Measurements from ENCODE around the gene CNR1.
"Not testable (repeated sequence)": the region's sequence is repeated elsewhere in the genome, so short reads cannot be mapped to it uniquely, and the experiment has no call there.

The CNR1 gene

DNA sequence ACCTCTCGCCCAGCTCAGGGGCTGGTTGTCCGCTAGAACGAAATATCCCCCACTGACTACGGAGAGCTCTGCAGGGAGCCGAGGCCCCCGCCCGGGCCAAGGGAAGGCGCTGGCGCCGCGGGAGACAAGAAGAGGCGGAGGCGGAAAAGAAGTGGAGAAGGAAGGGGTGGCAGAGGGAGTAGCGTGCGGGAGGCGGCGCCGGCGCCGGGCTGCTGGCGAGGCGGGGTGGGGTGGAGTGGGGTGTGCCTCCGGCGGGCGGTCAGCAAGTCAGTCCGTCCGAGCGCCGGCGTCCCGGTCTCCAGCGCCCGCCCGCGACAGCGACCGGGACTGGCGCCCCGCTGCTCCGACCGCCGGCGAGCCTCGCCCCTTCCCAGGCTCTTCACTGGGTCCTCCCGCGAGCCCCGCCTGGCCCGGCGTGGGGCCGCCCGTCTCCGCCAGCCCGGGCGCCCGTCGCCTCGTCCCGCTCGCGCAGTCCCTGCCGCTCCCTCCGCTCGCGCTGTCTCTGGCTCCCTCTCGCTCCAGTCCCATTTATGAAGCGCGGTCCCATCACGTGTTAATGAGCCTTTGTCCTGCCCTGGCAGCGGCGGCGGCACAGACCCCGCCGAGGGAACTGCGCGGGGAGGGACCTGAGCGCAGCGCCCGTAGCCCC is at the start of gene CNR1:
CNR1 (minus strand) TSS at position 504 of the 649 bp plus-strand sequence. CDS start 21,073 bp downstream, outside the sequence.
- no peak for DNase-seq (ENCODE audit: low read depth in 2 of 2, low spot score in 1 of 2)

DNA sequence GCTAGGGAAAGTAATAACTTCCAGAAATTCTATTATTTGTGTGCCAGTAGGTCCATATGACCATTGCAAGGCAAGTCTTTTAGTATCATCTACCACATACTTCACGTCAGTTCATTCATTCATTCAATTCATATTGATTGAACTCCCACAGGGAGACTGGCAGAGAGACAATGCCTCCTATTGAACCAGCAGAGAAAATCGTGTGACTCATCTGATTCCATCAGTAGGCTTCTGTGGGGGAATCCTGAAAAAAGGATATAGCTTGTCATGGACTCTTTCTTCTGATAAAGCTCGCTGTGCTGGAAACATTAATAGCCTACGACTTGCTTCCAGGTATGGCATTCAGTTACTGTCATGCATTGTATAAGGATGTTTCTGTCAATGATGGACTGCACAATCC is 45.3 kb upstream of the CNR1 start:
- no peak for DNase-seq (ENCODE audit: low read depth in 2 of 2, low spot score in 1 of 2)

DNA sequence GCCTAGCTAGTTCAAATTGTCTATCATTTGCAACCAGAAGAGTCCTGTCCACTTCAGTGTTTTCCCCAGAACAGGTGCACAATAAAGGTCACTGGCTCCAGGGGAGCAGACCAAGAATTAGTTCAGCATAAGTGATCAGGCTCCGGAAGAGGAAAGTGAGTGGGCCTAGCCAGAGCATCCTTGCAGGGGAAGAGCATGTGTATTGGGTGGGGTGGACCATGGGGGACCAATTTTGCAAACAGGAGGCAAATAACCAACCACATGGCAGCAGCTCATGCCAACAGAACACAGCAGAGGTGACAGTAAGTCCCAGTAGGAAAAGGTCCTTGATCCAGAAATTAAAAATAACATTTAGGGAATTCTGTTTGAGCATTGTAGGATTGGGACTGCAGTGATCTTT is 43.2 kb upstream of the CNR1 start:
- no peak for DNase-seq (ENCODE audit: low read depth in 2 of 2, low spot score in 1 of 2)

DNA sequence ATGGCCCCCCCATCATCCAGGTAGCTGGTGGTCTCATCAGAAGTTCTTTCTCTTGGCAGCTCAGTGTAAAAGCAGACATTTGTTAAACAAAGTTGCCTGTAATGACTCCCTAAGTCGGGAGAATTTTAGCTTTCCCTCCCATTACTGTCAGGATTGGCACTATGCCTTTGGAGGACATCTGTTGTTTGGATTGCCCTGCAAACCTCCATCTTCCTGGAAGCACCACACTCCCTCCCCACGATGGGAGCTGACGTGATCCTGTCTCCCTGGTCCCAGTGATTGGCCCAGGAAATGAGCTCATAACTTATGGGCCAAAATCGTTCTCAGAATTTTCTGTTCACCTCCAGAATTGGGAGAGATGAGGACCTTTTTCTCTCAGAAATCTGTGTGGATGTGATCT is 42.6 kb upstream of the CNR1 start:
- DNase-seq (ENCODE audit: low read depth in 2 of 2, low spot score in 1 of 2), result no peak

DNA sequence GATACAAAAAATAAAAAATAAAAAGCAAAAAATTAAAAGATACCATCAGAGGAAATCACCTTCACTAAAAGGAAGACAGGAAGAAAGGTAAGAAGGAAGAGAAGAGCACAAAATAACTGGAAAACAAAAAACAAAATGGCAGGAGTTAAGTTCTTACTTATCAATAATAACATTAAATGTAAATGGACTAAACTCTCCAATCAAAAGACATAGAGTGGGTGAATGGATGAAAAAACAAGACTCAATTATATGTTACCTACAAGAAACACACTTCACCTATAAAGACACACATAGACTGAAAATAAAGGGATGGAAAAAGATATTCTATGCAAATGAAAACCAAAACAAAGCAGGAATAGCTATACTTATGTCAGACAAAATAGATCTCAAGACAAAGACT is 35.6 kb upstream of the CNR1 start:
- DNase-seq (ENCODE audit: low read depth in 2 of 2, low spot score in 1 of 2), result not testable (repeated sequence)

DNA sequence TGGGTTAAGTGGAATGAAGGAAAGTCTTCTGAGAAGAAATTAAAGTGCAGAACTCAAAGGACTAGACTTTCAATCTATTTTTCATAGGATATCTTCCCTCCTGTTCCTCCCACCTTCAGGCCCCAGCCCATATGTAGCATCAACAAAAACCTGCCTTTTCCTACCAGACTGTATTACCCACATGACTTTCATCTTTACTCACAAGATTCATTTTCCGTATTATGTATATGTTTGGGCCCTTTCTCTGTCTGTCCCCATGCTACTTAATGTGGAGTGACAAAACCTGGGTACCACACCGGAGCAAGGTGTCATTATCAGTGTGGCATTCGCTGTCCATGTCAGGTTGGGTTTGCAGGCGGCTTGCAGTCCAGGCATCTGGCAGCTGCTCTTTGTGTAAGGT is 18.8 kb upstream of the CNR1 start:
- no peak for DNase-seq (ENCODE audit: low read depth in 2 of 2, low spot score in 1 of 2)

DNA sequence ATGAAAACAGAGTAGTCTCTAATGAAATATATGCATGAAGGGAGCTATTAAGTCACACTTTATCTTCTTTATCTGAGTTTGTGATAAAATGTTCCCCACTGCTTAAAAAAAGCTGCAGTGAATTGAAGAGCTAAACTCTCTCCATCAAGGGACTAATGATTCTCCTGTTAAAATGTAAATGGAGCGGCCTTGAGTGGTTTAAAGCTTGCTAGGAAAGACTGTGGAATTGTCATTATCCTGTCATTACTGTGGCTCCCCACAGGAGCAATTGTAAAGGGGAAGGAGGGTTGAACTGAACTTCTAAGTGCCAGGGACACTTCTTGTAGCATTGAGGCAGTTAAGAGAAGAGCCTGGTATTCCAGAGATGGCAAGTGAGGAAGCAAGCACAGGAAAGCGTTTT is 17.3 kb upstream of the CNR1 start:
- DNase-seq (ENCODE audit: low read depth in 2 of 2, low spot score in 1 of 2), result no peak

DNA sequence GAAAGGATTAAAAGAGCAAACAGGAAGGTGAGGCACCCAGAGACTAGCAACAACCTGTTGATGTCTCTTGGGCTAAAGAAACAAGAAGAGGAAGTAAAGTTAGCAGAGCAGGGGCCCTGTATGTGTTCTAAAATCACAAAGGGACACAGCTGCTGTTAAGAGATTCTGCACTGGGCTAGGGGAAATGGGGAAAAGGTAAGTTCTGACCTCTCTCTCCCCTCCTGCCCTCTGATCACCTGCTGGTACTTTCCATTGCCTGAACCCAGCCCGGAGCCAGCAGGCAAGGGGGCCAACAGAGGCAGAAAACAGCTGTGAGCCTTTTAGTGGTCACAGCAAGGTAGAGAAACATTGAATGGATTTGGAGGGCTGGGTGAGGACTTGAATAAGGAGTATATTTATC is 13.5 kb upstream of the CNR1 start:
- DNase-seq (ENCODE audit: low read depth in 2 of 2, low spot score in 1 of 2), result no peak

DNA sequence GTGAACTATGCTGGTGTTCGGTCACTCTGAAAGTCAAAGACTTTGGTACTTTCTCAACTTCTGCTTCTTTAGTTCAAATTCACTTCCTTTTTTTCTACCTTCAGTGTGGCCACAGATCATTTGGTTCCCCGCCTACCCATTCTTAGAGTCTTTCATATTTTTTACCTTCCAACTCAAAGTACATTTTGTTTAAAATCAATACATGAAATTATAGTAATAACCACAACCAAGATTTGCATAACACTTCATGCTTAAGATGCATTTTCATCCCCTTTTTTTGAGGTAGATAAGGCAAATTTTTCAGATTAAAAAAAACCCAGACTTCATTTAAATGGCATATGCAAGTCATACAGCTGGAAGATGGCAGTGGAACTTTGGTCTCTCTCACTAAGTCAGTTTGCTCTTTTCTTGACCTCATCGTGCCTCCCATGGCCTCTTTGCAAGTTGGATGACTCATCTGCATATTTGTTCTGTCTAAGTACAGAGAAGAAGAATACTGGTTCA is 11.9 kb upstream of the CNR1 start:
- DNase-seq (ENCODE audit: low read depth in 2 of 2, low spot score in 1 of 2), result no peak

DNA sequence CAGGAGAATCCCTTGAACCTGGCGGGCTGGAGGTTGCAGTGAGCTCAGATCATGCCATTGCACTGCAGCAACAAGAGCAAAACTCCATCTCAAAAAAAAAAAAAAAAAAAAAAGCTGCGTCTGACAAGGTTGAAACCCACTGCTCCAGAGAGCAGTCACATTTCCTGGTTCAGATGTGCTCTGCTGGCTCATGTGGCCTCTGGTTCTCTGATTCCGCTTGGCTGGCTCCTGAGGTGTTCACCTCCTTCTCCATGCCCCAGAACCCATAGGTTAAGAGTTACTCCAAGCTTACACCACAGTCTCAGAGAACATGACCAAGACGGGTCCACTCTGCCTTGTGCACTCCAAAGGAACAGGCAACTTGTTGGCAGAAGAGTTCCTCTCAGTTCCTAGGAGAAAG is 8.8 kb upstream of the CNR1 start:
- no peak for DNase-seq (ENCODE audit: low read depth in 2 of 2, low spot score in 1 of 2)

DNA sequence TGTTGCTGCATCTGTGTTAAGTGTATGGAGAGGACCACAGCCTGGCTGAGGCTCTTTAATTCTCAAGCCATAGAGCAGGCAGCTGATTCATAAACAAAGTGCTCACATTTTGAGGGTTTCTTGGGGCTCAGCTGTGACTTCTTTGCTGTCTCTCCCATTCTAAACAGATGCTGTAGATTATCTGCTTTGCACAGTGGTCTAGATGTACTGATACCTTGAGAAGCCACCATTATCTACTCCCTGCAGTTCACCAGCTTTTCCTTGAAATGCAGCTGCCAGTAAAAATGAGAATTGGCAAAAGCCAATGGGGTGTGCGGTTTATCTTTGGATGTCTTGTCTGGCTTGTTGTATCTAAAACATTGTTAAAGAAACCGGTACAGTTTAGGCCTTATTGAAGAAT is 5.2 kb upstream of the CNR1 start:
- no peak for DNase-seq (ENCODE audit: low read depth in 2 of 2, low spot score in 1 of 2)

DNA sequence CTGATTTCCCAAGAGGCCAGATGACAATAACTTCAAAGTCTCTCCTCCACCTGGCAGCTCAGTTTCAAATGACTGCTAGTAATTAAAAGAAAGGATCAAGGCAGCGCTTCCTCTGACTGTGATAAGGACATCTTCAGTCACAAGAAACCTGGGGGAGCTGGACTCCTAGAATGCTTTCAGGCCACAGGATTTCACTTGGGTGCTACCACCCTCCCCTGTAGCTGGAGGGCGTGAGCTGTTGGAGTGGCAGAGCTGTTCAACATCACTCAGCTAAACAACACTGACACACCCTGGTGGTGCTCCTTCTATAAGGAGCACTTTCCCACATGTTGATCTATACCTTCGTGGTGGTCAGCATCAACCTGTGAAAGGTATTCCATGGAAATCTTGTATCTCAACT is 2.2 kb upstream of the CNR1 start:
- DNase-seq (ENCODE audit: low read depth in 2 of 2, low spot score in 1 of 2), result no peak

DNA sequence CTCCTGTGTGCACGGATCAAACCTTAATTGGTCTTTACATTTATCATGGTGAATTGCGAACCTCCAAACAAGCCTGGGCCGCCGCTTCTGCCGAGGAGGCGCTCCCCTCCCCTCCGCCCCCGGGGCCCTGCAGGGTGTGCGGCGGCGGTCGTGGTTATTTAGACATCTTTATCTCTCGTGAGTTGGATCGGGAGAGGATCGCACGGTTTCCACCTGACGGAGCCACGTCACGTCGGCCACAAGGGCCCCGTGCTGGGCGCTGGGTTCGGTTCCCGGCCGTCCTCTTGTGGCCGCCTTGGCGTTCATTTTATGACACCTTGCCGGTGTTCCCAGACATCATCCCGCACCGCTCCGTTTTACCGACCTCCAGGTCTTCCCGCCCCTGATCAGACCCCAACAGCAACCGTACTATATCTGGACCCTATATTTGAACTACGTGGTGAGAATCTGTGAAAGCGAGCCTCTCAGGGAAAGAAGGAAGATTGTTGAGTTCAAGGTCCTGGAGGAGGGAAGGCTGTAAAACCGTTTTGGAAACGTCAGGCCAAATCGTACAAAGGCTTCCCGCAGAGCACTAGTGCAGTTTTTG is 1.3 kb upstream of the CNR1 start:
- no peak for DNase-seq (ENCODE audit: low read depth in 2 of 2, low spot score in 1 of 2)

DNA sequence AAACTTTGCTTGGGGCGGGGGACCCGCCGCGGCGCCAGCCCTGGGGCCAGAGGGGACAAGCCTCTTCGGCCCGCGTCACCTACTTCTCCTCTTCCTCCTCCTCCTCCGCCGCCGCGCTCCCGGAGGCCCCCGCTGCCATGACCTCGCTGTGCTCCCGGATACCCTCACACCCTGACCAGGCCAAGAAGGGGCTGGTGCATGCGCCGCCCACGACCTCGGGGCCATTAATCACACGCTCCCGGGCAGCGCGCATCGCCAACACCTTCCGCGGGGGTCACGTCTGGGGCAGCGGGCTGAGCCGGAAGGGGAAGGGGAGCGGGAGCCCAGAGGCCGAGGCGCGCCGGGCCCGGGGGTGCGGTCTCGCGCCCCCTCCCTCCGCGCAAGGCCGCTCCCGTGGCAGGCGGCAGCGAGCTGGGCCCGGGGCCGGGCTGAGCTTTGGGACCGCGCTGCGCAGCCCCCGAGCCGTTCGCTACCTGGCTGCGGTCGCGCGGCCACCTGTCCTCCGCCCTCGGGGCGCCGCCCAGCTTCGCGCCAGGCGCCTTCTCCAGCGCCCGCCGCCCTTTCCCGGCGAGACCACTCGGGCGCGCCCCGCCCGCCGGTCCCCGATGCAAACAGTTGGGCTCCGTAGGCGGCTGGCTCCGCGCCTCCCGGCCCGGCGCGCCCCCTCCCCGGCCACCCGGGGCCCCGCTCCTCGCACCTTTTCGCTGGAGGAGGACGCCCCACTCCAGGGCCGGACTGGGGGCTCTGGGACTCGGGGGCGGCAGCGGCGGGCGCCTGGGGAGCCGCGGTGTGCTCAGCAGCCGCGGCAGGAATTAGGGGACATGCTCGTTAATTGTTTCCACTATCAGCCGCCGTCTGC is 575 bp upstream of the CNR1 start:
- no peak for DNase-seq (ENCODE audit: low read depth in 2 of 2, low spot score in 1 of 2)

DNA sequence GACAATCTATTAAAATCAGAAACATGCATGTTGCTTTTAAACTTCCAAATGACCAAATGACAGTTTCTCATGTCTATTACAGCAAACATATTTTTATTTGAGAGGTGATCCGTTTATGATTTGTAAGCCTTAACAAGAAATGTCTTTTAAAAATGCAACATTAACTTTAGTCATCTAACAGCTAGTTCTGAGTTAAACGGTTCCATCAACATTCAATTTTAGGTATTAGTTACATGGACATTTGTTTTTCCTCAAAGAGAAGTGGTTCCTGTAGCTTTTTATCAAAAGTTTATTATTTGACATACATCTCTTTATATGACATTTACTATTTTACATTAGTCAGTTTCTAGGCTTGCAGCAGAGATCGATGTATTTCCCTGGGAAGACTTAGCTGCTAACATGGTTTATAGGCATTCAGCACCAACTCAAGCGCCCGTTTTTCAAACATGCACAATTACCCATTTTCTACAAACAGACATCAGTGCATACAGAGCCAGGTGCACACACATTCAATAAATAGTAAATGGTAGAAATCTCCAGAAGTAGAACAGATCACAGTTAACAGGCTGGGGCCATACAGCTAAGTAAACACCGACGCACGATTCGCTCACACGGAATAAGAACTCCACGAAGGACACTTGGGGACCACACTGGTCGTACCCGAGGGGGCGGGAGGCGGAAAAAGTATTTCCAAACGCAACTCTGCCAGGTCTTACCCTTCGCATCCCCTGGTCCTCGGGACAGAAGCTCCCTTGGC is 882 bp downstream of the CNR1 start:
- no peak for DNase-seq (ENCODE audit: low read depth in 2 of 2, low spot score in 1 of 2)

DNA sequence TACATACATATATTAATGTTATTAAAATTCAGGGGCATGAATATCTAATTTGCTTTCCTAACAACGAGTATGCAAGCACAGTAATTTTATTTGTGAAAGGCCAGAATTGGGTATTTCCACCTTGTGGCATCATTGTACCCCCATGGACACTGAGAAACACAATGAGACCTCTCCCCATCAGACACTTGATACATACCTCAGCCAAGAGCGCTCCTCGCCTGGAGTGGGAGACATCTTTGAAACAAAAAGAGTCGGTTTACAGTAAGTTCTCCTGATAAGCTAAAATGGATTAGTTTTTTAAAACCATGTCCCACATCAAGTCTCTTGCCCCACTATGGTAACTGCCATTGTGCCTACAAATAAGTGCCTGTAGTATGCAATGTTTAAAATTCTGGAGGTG is 2.1 kb downstream of the CNR1 start:
- DNase-seq (ENCODE audit: low read depth in 2 of 2, low spot score in 1 of 2), result no peak

DNA sequence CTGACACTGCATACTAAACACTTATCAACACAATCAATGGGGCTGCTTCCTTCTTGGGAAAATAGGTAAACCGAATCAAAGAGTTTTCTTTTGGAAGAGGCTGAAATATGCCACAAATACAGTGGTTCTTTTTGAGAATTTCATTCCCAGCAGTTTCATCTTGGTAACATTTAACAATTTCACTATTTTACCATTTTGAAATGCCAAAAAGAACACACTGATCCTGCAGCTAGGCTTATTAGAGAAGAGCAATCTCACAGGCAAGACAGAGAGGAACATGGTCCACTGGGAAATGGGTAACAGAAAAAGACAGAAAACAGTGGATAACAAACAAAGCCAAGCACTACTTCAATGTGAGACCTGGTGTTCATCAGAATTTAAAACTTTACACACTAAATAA is 2.5 kb downstream of the CNR1 start:
- DNase-seq (ENCODE audit: low read depth in 2 of 2, low spot score in 1 of 2), result no peak

DNA sequence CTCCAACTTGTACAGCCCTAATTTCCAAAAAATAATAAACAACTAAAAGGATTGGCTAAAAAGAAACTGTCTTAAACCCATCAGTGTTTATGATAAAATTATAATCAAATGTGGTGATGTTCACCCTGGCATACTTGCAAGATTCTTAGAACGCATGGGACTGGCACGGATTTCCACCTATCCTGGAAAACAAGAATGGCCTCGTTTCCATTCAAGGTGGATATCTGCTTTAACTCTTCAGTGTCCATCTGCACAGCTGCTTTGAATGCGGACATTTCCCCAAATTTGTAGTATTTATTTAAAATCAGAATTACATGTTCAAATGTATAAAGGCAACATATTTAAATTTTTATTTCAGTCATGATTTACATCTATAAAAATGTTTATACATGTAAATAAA is 4.2 kb downstream of the CNR1 start:
- no peak for DNase-seq (ENCODE audit: low read depth in 2 of 2, low spot score in 1 of 2)

DNA sequence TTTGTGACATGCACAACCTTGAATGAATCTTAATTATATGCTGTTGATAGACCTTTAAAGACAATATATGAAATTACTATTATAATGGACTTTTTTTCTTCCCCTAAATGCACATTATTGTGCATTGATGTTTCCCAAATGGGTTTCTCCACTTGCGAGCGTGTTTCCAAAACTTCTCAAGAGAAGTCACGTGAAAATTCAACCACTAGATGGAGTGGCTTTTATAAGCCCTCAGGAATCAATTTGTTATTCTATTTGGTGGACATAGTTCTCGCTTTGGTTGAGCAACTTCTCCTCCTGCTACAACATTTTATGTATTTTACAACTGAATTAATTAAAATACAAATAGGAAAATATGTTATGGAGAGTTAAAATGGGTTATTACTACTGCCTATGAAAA is 9.0 kb downstream of the CNR1 start:
- DNase-seq (ENCODE audit: low read depth in 2 of 2, low spot score in 1 of 2), result no peak

DNA sequence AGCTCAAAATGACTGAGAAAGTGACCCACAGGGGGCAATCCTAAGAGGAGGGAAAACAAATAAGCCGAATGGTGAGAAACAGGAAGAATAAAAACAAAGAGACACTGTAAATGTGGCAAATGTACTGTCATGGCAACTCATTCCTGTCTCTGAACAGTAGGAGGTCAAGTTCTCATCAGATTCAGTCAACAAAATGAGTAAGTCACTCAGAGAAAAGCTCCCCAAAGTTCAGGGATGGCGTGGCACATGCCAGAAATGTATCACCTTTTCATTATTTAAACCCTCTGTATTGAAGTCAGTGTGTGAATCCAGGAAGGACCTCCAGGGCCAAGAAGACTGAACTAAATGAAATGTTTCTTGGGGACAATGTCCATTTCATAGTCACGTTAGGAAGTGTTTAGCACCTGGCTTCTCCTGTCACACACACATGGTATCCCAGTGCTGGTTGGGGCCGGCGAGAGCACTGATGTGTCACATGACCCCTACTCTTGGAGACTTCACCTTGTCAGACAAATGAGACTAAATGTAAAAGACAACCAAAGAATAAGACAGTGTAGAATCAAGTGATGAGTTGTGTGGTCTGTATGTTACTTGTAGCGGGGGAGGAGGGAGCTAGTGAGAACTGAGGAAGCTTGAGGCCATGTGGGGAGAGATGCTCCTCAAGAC is 20.7 kb downstream of the CNR1 start:
- no peak for DNase-seq (ENCODE audit: low read depth in 2 of 2, low spot score in 1 of 2)

All from stimulated activated CD8-positive, alpha-beta memory T cell treated with anti-CD3 and anti-CD28 coated beads, Interleukin-4, amount 100 ng/mL, for 4 hours (primary cell).